Hepatocyte (in vitro differentiated cells): ENCODE measurements around the gene COL10A1. TPM values are rescaled to one million over a fixed set of nuclear protein-coding genes. Genes with fewer than 3 reads are reported as not detected.
A peak's percentile ranks its signal among the peaks of the same experiment; 100 is the strongest.

Experiments
- DNase-seq: peaks from one replicate; pipeline ENCODE4 v3.0.0-alpha.2; 2016; ENCODE audit warnings: low spot score
- H2AFZ ChIP-seq: fragments of 200-600 bp; sonication (generic); 2 replicates; pipeline ENCODE4 v1.6.0; 2016; ENCODE audit warnings: antibody characterized with exemption, mild to moderate bottlenecking
- H3K27ac ChIP-seq: fragments of 200-600 bp; sonication (generic); 2 replicates; pipeline ENCODE4 v1.5.1; 2016; ENCODE audit warnings: mild to moderate bottlenecking
- H3K27me3 ChIP-seq: fragments of 200-600 bp; sonication (generic); 2 replicates; pipeline ENCODE4 v1.6.1; 2016
- H3K36me3 ChIP-seq: fragments of 200-600 bp; sonication (generic); replicated peaks from 2 replicates; pipeline ENCODE4 v1.5.1; 2016; ENCODE audit warnings: low read depth; ENCODE audit not compliant: insufficient read depth
- H3K4me1 ChIP-seq: fragments of 200-600 bp; sonication (generic); 2 replicates; pipeline ENCODE4 v1.5.1; 2016; ENCODE audit warnings: mild to moderate bottlenecking, moderate library complexity; ENCODE audit not compliant: insufficient read depth
- H3K4me2 ChIP-seq: fragments of 200-600 bp; sonication (generic); 2 replicates; pipeline ENCODE4 v1.6.0; 2016
- H3K4me3 ChIP-seq: fragments of 200-600 bp; sonication (generic); 2 replicates; pipeline ENCODE4 v1.5.1; 2016; ENCODE audit warnings: mild to moderate bottlenecking
- H3K79me2 ChIP-seq: fragments of 200-600 bp; sonication (generic); 2 replicates; pipeline ENCODE4 v1.6.0; 2017; ENCODE audit warnings: mild to moderate bottlenecking
- H3K9me2 ChIP-seq: fragments of 200-600 bp; sonication (generic); replicated peaks from 2 replicates; pipeline ENCODE4 v1.6.0; 2017; ENCODE audit warnings: mild to moderate bottlenecking; ENCODE audit not compliant: insufficient read depth
- H3K9me3 ChIP-seq: fragments of 200-600 bp; sonication (generic); 2 replicates; pipeline ENCODE4 v1.5.1; 2016; ENCODE audit warnings: low read depth, mild to moderate bottlenecking
- H4K20me1 ChIP-seq: fragments of 200-600 bp; sonication (generic); 2 replicates; pipeline ENCODE4 v1.6.0; 2016; ENCODE audit warnings: mild to moderate bottlenecking; ENCODE audit not compliant: insufficient read depth, poor library complexity, severe bottlenecking
- EZH2 ChIP-seq: fragments of 200-600 bp; sonication (generic); IDR thresholded peaks from 2 replicates; pipeline ENCODE4 v1.6.1; 2016; ENCODE audit warnings: antibody characterized with exemption, mild to moderate bottlenecking, borderline replicate concordance
- EZH2phosphoT487 ChIP-seq: fragments of 200-600 bp; sonication (generic); IDR thresholded peaks from one replicate; pipeline ENCODE4 v1.6.1; 2018; ENCODE audit warnings: antibody characterized with exemption, mild to moderate bottlenecking, low read depth, moderate library complexity; ENCODE audit not compliant: unreplicated experiment, severe bottlenecking
- WGBS: methylation state at CpG from one replicate; pipeline ENCODE4 v1.1.6; 2016; ENCODE audit warnings: low lambda C conversion rate; ENCODE audit errors: missing lambda C conversion rate; 5-methylcytosine and 5-hydroxymethylcytosine counted together
- polyA plus RNA-seq: library from polyadenylated mRNA; unstranded; fragments of >200 nt; fragmentation: Nextera tagmentation; extraction: Ambion mirVana; gene quantifications from 2 replicates; pipeline ENCODE4 v1.2.1, GENCODE V29; 2016
- total RNA-seq: library from RNA; depleted of rRNA; stranded (reverse); fragments of >200 nt; gene quantifications from 2 replicates; pipeline ENCODE4 v1.2.3, GENCODE V29; 2014
- TF ChIP-seq, protein P1 (sequence below): fragments of 200-600 bp; sonication (generic); IDR thresholded peaks from 2 replicates; pipeline ENCODE4 v1.5.1; 2016; ENCODE audit warnings: antibody characterized with exemption, mild to moderate bottlenecking; ENCODE audit not compliant: poor library complexity

Gene COL10A1
- total and polyA plus RNA-seq, 2 experiments from 2014 or later: 0.05 to 0.07 TPM

DNA sequence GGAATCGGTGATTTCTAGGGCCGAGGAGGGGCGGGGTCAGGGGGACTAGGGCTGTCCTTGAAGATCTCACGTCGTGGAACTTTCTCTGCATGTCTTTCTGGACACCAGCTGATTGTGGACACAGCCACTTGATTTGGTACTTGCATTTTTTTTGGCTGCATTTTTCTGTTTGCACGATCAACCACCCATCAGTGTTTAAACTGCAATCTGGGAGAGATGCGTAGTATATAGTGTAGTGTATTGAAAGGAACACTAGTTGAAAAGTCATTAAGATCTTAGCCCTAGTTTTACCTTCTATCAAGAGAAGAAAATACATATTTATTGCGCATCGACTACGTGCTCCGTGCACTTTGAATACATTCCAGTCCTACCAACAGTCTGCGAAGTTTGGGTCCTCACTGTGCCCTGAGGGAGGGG, 24.6 kb downstream of the COL10A1 start:
- no peaks in the 10 kb centered on the region for H3K9me2 ChIP-seq
- 3% methylated on average over 11 of the region's 12 CpGs for WGBS

DNA sequence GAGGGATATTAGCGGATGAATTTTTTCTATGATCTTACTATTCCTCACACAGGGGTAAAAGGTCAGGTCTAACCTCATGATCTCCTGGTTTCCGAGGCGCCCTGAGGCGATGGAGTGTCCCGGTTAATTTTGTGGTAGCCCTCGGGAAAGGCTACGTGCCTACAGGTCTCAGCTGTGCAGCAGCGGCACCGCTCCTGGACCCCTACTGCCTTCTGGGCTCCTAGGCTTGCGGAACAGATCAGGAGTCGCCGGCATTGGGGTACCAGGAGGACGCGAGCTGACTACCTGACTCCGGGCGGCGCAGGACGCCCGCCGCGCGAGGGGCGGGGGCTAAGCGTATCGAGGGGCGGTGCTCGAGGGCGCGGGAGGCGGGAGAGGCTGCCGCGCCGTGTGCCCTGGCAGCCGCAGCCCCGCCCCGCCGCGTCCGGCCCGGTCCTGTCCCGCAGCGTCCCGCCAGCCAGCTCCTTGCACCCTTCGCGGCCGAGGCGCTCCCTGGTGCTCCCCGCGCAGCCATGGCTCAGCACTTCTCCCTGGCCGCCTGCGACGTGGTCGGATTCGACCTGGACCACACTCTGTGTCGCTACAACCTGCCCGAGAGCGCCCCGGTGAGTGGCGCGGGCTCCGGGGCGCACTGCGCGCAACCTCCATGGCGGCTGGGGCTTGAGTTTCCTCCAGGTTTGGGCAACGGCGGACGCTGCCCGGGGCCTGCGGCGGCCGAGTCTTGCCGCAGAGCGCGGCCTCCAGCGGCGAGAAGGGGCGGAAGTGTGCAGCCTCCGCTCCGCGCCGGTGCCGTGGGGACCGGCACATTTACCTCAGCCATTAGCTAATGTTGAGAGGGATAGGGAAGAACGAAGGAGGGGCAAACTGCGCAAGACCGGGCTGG, 25.3 kb downstream of the COL10A1 start, which contains the start of gene NT5DC1:
Gene NT5DC1 (plus strand): TSS at position 435 of the 883 bp plus-strand sequence. CDS start 78 bp downstream, at position 513.
- TF ChIP-seq EZH2phosphoT487 (no peak), EZH2 (no peak)
- TF ChIP-seq, protein P1, sequence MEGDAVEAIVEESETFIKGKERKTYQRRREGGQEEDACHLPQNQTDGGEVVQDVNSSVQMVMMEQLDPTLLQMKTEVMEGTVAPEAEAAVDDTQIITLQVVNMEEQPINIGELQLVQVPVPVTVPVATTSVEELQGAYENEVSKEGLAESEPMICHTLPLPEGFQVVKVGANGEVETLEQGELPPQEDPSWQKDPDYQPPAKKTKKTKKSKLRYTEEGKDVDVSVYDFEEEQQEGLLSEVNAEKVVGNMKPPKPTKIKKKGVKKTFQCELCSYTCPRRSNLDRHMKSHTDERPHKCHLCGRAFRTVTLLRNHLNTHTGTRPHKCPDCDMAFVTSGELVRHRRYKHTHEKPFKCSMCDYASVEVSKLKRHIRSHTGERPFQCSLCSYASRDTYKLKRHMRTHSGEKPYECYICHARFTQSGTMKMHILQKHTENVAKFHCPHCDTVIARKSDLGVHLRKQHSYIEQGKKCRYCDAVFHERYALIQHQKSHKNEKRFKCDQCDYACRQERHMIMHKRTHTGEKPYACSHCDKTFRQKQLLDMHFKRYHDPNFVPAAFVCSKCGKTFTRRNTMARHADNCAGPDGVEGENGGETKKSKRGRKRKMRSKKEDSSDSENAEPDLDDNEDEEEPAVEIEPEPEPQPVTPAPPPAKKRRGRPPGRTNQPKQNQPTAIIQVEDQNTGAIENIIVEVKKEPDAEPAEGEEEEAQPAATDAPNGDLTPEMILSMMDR: peak; percentile 48
- WGBS: 2% methylated on average over 58 of the region's 87 CpGs
- no peaks in the 10 kb centered on the region for H3K9me3 ChIP-seq
- H3K36me3 ChIP-seq: no peaks in the 10 kb centered on the region
- peak within 1 kb of the TSS; percentile 97 for H3K4me3 ChIP-seq
- peaks cover 42% of the 10 kb centered on the region for H3K4me1 ChIP-seq
- H3K79me2 ChIP-seq: peaks cover 36% of the 10 kb centered on the region
- DNase-seq: peak; percentile 95
- H3K9me2 ChIP-seq: no peaks in the 10 kb centered on the region
- peak within 1 kb of the TSS; percentile 93 for H2AFZ ChIP-seq
- no peaks in the 10 kb centered on the region for H3K27me3 ChIP-seq
- H3K27ac ChIP-seq: peak within 1 kb of the TSS; percentile 98
- H4K20me1 ChIP-seq: no peaks in the 10 kb centered on the region
- H3K4me2 ChIP-seq: peak within 1 kb of the TSS; percentile 81

More for the DNA sequence above, 24.6 kb downstream of the COL10A1 start:
- Histone ChIP-seq H3K27me3 (no peaks in the 10 kb centered on the region), H3K9me3 (no peaks in the 10 kb centered on the region), H3K4me1 (peaks cover 47% of the 10 kb centered on the region), H3K36me3 (no peaks in the 10 kb centered on the region), H3K4me3 (peak overlapping the region; percentile 97), H3K4me2 (peak overlapping the region; percentile 81), H3K79me2 (peaks cover 39% of the 10 kb centered on the region), H4K20me1 (no peaks in the 10 kb centered on the region), H3K27ac (peak overlapping the region; percentile 98), H2AFZ (peak overlapping the region; percentile 93)
- no peak for DNase-seq
- TF ChIP-seq, protein P1: no peak
- TF ChIP-seq EZH2 (no peak), EZH2phosphoT487 (no peak)

DNA sequence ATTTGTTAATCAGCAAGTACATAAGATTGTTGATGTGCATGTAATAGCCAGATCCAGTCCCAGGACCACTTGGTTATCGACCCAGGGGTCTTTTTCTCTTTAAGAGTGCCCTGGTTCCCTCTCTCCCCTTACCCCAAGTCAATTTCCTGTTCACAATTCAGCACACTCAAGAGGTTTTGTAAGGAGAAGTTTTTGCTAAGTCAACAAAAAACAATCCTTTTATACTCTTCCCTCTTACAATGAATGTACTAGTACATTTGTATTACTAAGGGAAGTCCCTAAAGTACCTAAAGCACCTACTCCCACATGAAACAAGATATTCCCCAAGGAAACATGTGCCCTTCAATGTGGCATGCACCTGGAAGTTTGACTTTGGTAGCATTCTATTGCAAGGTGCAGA, 26.9 kb downstream of the COL10A1 start:
- DNase-seq: no peak

More for the DNA sequence above, 26.9 kb downstream of the COL10A1 start:
- TF ChIP-seq EZH2: no peak
- TF ChIP-seq, protein P1: no peak
- TF ChIP-seq EZH2phosphoT487: no peak
- Histone ChIP-seq H3K36me3 (no peaks in the 10 kb centered on the region), H3K4me3 (no peak overlapping the region), H3K27ac (no peak overlapping the region), H3K4me1 (peaks cover 26% of the 10 kb centered on the region), H3K9me3 (no peaks in the 10 kb centered on the region), H3K9me2 (no peaks in the 10 kb centered on the region), H2AFZ (no peak overlapping the region), H3K4me2 (peak overlapping the region; percentile 81), H3K27me3 (no peaks in the 10 kb centered on the region), H3K79me2 (peaks cover 25% of the 10 kb centered on the region), H4K20me1 (no peaks in the 10 kb centered on the region)
- WGBS: 95% methylated on average over 1 of the region's 1 CpG
